Activated T-cell treated with anti-CD3 and anti-CD28 coated beads for 1 hour (primary cell): ENCODE measurements around the gene NEURL1B.

Source experiments
- DNase-seq: peaks from one replicate; pipeline ENCODE4 v3.0.0-alpha.2; 2020; ENCODE audit warnings: low read depth

Gene NEURL1B

GRCh38 chr5:172608773-172609172 lies 32.3 kb upstream of the NEURL1B start:
- DNase-seq = no peak

DNA sequence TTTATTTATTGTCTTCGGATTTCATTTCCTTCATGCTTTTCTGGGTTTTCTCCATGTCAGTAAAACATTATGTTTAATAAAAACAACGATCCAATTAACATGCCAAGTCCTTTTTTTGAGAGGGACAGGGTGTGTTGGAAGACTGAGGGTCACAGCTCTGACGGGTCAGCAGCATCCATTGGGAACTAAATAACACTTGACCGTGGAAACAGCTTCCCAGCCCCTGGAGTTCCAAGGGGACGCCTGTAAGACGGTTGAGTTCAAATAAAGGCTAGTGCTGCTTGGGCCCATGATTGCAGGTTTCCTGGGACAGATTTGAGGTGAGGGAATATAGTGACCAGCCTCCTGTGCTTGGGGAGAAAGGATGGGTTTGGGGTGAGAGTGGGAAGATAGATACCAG lies 30.4 kb upstream of the NEURL1B start:
- no peak for DNase-seq

GRCh38 chr5:172611913-172612312 lies 29.1 kb upstream of the NEURL1B start:
- no peak for DNase-seq

GRCh38 chr5:172612771-172613170 lies 28.3 kb upstream of the NEURL1B start:
- DNase-seq = no peak

GRCh38 chr5:172616136-172616535 lies 24.9 kb upstream of the NEURL1B start:
- no peak for DNase-seq

- no peak for DNase-seq
Observed at GRCh38 chr5:172616730-172617129, 24.3 kb upstream of the NEURL1B start.

DNA sequence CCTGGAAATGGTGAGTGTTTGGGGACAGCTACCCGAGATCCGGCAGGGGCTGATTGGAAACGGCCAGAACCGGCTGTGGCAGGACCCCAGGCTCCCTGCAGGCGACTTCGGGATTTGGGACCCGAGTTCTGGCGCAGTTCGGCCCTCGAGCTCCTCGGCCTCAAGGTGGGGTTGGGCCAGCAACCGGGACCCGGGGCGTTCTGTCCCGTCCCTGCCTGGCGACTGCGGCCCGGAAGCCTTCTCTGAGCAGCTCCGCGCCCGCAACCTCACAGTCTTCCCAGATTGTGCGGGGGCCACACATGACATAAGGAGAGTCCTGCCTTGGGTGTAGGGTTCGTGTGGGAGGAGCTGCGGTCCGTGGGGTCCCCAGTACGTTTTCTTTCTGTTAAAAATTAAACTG lies 23.2 kb upstream of the NEURL1B start:
- DNase-seq = no peak

DNA sequence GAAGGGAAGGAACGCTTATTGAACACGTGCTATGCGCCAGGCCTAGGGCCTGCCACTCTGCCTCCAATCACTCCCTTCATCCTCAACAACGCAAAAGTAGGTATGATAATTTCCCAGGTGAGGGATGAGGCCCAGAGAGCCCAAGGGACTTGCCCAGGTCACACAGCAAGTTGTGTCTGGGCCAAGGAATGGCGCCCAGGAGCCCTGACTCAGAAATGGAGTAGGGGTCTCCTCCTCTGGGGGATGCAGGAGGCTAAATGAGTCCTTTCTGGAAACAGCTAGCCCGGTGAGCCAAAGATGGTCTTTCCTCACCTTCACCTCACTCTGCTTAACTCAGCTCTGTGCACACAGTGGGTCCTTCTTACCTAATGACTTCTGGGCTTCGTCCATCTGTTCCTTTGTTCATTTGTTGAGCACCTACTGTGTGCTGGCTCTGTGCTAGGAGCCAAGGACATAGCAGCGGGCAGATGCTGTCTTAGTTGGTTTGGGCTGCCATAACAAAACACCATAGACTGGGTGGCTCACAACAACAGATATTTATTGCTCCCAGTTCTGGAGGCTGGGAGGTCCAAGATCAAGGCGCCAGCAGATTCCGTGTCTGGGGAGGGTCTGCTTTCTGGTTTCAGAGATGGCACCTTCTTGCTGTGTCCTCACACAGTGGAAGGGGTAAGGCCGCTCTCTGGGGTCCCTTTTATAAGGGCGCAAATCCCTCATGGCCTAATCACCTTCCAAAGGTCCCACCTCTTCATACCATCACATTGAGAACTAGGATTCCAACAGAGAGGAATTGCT lies 22.3 kb upstream of the NEURL1B start:
- no peak for DNase-seq

DNA sequence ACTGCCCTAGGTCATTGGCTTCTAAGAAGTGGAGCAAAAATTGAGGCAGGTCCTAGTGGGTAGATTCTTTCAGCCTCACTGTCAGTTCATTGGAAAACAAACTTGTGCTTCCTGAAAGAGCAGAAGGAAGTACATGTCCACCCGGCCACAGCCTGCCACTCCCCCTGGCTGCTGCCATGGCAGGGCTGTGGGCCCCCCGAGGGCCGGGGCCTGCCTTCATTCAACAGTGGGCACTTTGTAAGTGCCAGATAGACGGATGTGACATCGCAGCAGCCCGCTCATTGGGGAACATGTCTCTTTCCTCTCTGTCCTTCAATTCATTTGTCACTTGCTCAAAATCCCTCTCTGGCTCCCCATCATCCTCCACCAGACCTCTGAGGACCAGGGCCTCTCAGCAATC lies 20.6 kb upstream of the NEURL1B start:
- no peak for DNase-seq

- DNase-seq = no peak
Observed at GRCh38 chr5:172622091-172623046, 18.7 kb upstream of the NEURL1B start.

DNA sequence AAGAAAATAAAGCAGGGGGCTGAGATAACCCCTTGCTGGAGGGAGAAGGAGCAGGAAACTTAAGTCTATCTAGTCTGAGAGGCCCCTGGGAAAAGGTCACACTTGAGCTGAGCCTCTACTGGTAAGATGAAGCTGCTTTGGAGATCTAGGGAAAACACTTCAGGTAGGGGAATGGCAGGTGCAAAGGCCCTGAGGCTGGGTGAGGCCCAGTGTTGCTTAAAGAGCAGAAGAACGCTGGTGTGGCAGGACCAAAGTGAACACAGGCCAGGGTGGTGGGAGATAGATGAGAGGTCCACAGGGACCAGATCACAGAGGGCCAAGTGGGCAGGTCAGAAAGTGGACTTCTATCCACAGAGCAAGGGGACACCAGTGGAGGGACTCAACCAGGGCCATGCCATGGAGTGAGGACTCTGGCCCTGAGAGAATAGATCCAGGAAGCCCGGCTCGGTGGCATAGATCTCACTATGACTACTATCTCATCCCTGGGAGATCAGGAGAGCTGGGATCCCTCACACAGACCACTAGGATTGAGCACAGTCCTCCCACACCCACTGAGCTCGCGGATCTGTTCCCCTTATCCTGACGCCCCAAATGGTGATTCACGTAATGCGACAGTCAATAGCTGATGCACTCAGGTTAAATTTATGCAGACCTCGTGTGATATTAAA lies 17.6 kb upstream of the NEURL1B start:
- DNase-seq = no peak

DNA sequence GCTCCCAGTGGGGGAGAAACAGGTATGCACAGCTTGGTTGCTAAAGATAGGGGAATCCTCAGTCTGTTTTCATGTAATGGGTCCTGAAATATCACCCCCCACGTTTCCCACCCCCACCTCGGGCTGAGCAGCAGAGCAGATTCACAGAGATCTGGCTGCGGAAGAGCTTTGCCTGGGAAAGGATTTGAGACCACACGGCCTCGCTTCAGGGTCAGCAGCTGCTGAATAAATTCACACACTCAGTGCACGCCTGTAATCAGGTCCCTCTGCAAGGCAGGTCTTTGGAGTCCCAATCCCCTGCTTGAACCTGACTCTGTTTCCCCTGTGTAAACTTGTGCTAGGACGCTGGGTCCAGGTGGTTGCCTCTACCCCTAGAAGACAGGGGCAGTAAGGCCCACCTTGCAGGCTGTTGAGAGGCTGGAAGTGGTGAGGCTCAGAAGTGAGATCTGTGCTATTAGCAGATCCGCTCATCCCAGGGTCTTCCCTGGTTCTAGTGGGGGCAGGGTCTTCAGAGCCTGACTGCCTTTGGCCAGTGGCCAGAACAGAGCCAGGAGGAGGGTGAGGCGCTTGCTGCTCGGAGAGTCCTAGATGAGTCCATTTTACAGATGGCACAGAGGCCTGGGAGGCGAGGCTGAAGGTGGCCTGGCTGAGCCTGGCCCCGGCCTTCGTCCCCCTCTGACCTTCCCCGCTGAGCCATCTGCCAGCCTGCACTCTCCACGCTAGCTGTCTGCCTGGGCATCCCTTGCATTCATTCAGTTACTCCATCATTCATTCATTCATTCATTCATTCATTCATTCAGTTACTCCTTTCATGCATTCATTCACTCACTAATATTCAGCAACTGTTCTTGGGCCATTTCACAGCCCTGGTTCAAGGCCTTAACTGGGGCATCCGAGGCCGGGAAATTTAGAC lies 16.7 kb upstream of the NEURL1B start:
- DNase-seq = no peak

DNA sequence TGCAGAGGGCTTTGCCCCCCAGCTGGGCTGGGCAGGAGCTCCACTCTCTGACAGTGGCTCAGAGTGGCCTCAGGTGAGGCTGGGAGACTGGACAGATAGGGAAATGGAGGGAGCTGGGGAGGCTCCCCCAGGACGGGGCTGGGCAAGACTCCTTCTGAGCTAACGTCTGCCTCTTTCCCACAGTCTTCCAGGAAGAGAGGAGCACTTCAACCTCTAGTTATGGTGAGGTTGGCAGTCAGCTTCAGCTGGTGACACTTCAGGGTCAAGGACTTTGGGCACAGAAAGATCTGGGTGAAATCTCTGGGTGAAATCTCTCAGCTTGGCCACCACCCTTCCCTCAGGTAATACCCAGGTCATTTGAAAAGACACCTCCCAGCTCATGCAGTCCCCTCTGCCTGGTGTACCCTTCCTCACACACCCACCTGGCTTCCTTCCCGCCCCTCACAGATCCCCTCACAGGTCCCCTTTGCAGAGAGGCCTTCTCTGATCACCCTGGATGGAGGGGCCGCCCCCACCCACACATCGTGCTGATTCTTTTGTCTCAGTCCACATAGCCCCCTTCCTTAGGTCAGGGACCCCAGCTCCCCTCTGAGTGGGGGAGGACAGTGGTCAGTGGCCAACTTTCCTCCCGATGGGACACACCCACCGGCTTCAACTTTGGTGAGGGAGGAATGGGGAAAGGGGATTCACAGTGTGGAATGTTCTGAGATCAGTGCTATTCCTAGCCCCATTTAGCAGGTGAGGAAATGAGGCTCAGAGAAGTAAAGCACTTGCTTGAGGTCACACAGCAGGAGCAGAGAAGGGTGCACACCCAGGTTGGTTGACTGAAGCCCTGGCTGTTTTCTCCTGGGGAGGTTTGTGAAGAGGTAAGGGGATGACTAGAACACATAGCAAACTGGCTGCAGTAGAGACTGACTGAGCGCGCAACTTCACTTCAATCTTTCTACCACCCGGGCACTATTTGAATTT lies 15.8 kb upstream of the NEURL1B start:
- DNase-seq = no peak

DNA sequence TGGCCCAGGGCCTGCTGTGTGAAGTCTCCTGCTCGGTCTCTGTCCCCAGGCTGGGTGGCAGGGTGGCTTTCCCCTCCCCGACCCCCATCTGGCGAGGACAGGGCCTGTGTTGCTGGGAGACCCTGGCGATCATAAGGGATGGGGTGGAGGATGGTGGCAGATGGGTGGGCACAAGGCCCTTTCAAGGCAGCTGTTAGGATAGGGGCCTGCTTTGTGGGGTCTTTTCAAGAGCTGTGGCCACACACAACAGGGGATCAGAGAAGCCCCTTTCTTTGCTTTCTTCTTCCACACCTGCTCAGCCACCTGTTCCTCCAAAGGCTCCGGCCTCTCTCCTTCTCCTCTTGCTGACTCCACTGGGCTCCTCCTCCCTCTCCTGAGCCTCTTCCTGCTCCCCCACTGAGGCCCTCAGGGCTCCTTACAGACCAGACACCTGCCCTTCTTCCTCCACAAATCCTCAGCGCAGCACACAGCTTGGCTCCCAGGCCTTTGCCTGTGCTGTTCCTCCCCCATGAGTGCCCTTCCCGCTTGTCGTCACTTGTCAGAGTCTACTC lies 15.0 kb upstream of the NEURL1B start:
- no peak for DNase-seq

- no peak for DNase-seq
Observed at GRCh38 chr5:172630082-172630481, 11.0 kb upstream of the NEURL1B start.

- DNase-seq = no peak
Observed at GRCh38 chr5:172630482-172630881, 10.6 kb upstream of the NEURL1B start.

DNA sequence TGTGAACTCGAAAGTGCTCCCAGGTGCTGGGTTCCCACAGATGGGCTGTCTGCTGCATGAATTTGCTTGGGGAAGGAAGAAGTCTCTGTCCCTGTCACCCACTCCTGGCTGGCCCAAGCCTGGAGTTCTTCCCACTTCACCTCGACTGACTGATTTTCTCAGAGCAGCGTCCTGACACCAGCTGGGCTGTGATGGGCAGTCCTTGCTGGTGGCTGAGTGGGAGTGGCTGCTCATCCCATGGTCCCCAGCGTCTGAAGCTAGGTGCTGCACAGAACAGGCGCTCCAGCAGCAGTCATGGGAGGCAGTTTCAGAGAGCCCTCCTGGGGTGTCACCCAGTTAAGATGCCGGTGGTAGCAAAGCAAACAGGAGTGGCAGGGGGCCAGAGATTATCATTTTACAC lies 10.1 kb upstream of the NEURL1B start:
- no peak for DNase-seq

GRCh38 chr5:172632346-172633092 lies 8.5 kb upstream of the NEURL1B start:
- no peak for DNase-seq

- no peak for DNase-seq
Observed at GRCh38 chr5:172633403-172633970, 7.6 kb upstream of the NEURL1B start.
